CD4-positive, alpha-beta T cell treated with Interleukin-21 for 1 hour (primary cell): ENCODE data around the gene METTL21C.
A peak's percentile ranks its signal among the peaks of the same experiment; 100 is the strongest.

Experiments
- DNase-seq: peaks from one replicate; pipeline ENCODE4 v3.0.0-alpha.2; 2020

The METTL21C gene

DNA sequence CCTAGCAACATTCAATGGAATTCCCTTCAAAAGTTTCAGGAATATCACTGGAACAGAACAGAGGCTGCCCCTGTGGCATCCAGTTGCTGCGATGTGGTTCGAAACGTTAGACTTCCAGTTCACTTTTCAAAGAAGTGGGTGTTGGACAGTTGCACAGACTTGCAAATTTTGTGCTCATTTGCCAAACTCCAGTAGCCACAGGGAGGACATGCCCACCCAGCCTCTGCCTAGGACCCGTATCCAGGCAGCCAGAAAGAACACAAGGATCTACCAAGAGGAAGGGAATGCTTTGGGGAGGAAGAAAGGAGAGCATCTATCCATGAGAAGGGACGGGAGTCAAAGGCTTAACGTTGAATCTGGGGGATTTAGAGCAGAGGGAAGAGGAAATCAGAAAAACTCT is at the start of gene METTL21C:
TSS of gene METTL21C (minus strand) at position 108 of the 400 bp plus-strand sequence. CDS start 546 bp downstream, outside the sequence.
- DNase-seq = no peak

DNA sequence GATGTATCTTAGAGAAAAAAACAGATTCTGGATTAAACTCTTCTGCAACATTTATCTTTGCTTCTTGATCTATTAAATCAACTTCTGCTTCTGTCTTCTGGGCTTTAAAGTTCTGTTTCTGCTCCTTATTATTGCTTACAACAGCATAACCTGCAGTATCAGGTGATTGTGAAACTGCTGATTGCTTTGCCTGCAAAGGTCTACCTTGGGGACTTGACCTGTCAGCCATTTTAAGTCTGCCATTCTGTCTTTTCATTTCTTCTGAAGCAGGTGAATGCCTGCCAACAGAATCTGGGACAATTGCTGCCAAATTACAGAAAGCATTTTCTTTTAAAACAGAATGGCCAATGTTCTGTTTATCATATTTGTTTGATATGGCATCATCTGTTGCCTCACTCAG is 47.7 kb upstream of the METTL21C start:
- no peak for DNase-seq

DNA sequence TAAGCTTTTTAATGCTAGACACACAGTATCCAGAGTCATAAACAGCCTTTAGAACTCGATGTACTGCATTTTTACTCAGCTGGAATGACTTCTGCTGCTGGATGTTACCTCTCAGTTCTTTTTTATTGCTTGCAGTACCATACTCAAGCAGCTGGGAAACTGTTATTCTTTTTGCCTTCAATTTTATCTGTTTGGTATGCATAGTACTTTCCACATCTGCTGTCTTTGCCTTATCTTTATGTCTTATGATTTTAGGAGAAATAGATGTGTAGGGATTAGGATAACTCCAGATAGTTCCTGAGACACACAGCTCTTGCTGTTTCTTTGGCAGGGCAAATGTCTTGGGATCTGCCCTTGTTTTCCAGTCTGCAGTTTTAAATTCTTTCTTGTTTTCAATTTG is 47.3 kb upstream of the METTL21C start:
- DNase-seq = no peak

DNA sequence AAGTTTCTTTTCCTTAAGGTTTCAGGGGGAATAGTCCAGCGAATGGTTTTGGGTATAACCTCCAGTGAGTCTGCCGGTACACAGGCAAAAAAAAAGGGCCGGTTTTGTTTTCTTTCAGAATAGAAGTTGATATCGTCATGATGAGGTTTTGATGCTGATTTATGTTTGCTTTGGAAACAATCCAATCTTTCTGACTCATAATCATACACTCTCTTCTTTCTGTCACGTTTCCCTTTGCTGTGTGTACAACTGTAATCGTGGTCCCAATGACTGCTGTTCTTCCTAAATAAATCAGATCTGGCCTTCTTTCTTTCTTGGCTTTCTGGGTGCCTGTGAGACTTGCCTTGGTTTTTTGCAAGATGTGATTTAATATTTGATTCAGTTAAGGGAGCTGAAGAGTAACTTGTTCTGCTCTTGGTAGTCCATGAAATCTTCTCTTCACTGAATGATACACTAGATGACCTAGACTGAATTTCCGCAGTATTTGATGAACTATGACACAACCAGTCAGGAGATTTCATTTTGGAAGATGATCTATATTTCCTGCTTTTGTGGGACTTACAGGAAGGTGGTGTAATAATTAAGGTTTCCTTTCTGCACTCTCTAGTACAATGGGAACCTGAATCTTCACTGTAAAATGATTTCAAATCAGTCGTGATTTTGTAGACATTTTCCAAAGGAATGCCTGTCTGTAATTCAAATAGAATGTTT is 34.9 kb upstream of the METTL21C start:
- DNase-seq = no peak

DNA sequence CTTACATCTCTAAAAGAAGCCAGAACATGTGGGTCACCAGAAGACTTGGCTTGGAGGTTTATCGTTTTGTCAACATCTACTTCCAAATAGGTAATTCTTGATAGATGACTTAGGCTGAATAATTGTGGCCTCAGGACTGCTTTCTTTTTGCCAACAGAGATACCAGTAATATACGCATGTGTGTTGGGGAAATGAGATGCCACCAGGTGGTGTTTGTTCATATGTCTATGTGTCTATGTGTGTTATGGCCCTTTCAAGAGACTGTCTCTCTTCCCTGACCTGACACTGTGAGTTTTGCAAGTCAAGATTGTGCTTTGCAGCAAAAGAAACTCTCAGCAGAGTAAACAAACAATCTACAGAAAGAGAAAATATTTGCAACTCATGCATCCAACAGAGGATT is 31.6 kb upstream of the METTL21C start:
- DNase-seq = peak; percentile 18

DNA sequence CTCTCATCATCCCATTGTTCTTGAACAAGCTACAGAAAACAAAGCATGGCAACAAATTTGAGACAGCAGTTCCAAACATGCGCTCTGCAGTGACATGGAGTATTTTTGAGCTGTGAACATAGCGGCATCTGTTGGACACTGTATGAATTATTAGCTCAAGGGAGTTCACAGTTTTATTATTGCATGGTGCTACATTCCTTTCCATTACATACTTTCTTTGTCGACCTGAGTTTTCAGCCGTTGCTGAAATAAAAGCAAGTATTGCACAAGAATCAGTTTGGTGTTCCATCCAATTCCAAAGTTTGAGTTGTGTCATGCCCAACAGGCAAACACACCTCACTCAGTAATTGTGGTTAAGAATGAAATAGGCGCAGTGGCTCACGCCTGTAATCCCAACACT is 30.1 kb upstream of the METTL21C start:
- peak; percentile 25 for DNase-seq

DNA sequence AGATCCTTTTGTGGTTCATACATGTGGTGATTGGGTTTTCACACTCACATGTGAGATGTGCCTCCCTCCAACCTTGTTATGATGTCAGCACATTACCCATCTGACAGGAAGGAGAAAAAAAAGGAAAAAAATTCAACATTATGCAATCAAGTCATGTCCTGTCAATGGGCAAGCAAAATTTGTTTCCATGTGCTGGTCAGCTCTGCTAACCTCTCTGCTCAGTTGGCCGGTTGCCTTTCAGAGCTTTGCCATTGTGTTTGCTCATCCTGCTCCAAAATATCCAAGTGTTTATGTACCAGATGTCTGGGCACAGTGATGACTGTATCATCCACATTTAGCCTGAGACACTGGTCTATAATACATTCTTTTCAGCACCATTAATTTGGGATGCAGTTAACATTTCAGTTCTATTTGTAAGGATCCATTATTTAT is 27.0 kb upstream of the METTL21C start:
- peak; percentile 32 for DNase-seq

DNA sequence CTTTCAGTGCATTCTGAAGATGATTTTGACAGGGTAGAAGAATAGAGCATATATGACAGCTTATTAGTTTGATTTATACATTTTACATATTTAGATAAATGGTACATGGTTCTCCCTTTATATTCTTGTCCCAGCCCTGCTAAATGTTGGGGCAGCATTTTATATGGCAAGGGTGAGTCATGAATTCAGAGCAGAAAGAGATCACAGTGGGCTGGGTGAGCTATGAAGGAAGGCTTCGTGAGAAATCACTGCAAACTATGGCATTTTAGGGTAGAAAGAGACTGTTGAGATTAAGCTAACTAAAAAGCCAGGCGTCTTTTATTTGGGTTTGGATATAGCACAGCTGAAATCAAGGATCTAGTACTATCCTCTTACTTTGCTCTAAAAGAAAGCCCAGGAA is 23.9 kb upstream of the METTL21C start:
- no peak for DNase-seq

DNA sequence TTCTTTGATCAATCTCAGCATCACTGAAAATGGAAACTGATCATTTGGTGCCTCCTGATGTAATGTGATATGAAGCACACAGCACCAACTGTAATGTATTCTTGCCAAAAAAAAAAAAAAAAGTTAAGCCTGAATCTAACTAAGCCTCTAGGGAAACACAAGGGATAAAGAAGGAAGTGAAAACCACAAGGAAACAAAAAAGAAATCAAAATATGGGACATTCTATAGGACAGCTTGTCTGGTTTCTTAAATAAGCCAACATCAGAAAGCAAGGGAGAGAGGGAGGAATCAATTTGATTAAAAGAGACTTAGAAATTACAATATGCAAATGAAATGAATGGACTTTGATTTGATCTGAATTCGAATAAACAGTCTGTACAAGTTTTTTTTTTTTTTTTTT is 20.6 kb upstream of the METTL21C start:
- DNase-seq = no peak

DNA sequence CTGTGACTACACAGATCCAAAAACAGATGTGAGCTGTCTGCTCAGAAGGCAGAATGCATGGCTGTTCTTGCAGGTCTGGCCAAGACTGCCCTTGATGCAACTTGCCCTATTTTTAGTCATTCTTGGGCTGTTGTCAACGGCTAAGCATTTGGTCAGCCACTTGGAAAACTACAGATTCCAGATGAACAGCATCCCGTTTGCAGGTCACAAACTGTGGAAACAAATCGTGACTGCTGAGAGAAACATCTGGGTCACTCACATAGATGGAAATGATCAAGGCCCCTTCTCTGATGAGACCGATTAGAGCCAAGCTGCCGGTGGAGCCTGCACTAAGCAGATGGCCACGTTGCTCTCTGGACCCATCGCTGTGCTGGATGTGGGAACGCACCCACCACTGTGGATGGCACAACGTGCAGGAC is 15.4 kb upstream of the METTL21C start:
- DNase-seq = no peak

DNA sequence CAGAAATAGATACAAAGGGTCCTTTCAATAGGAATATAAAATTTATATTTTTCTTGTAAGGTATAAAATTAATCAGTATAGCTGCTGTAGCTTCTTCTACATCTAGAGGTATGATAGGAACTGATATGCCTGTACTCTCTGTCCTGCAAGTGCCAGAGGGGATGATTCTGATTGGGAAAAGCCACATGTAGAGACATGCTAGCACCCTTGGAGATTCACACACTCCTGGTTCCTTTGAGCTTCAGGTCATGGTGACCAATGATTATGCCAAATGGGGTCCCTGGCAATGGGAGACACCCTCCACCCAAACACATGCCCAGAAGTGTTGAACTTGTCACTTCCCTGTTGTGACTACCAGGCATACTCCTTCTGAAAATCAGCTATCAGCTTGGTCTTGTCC is 14.7 kb upstream of the METTL21C start:
- no peak for DNase-seq

DNA sequence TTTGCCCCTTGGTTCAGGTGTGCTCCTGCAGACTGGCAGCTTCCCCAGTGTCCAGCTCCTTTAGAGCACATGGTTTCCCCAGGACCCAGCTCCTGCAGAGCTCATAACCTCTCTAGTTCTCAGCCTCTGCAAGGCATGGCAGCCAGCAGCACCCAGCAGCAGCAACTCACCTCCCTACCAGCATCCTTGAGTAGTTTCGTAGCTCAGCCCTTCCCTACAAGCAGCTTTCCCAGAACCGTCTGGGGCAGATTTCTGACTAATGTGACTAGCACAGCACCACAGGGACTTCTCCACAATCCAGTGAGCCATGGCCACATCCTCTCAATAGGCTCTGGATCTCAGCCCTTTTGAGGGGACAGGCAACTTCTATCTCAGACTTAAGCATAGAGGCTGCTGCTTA is 14.1 kb upstream of the METTL21C start:
- DNase-seq = no peak

DNA sequence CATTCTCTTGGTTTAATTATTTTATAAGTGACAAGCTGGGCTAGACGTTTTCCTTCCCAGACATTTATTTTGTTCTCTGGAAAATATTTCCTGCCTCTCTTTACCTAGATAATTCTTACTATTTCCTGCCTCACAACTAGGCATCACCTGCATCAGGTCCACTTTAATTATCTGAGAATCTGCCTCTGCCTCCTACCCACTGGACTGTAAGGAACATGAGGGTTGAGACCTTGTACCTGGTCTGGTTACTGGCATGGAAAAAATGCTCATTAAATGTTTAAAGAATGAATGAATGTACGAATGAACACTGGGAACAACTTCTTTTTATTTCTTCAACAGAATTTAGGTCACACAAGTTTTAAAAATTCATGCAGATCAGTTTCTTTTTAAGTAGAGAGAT is 13.4 kb upstream of the METTL21C start:
- DNase-seq = no peak

DNA sequence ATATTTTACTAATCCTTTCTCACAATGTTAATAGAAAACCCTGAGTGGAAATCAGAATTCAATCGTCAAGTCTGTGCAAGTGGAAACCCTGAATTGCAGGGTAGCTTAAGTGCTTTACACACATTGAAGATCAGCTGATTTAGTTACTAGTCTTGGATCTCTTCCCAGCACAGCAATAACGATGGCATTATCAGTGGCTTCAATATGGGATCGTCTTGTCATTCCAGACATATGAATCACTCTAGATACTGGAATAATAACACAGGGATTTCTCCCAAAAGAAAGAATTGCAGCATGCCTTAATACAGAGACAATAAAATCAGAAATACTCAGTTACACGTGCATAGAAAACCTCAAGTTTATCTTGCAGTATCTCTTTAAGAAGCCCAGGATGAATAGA is 12.6 kb upstream of the METTL21C start:
- no peak for DNase-seq

DNA sequence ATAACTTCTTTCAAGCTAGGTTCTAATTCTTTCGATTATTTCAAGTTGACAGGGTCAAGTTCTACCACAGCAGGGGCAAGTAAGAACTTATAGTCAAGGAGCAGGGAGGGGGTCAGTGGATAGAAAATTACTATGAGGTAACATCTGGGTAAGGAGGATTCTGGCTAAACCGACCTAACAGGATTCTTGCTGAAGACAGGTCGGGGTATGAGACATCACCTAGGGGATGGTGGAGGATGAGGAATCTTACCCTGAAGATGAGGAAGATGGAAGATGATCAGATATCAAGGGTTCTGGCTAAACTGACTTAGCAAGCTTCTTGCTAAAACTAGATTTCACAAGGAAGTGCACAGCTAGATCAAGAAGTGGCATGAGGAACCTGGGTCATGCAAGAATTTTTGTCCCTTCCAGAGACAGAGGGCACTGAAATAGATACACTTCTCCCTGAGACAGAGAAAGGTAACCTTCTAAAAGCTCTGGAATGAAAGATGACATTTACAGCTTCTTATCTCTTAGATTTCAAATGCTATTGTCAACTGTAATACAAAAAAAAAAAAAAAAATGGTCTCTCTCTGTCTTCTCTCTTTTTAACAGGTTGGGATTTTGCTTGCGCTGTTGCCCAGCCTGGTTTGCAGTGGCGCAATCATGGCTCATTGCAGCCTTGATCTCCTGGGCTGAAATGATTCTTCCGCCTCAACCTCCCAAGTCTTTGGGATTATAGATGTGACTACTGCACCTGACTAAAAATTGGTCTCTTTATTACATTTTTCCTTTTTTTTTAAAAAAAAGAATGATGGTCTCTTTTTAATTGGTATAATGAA is 9.6 kb upstream of the METTL21C start:
- no peak for DNase-seq

DNA sequence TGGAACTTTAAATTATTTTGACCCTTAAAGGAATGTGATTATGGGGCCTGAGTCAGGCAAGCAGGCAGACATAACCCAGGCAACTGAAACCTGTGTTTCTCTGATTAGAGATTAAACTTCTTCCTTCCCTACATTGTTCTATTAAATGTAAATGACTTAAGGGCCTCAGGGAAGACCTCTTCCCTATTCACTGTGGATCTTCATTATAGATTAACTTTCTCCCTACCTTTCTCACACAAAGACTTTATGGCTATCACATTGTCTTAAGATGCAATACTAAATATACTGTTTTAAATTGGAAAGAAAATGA is 8.8 kb upstream of the METTL21C start:
- DNase-seq = no peak

DNA sequence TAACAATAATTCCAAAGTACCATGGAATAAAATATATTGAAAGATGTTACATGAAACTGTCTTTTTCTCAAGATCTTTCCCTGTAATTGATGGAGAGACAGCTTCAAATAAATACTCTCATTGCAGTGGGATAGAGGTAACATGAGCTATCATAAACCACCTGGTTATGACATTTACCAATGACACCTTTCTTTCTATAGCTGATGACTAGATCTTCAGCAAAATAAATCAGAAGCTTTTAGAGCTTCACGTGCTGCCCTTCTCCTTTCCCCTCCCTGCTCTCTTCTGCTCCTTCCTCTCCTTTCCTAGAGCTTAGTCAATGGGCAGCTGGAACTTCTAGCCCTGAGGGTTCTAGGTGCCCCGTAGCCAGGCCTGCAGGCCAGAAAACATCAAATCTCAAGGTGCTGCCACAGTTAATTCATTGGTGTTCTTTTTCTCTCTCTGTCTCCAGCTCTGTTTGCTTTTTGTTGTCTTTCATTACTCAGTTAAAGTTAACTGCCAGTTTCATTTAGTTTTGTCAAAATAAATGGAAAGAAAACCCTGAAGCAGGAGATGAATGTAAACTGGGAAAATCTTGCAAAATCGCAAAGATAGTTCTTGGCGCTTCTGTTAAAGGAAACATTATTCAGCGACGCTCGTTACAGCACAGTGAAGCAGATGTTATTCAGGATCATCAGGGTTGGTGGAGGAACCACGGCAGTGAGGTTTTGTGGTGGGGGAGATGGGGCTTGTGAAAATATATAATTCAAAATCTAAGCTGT is 8.3 kb upstream of the METTL21C start:
- no peak for DNase-seq

DNA sequence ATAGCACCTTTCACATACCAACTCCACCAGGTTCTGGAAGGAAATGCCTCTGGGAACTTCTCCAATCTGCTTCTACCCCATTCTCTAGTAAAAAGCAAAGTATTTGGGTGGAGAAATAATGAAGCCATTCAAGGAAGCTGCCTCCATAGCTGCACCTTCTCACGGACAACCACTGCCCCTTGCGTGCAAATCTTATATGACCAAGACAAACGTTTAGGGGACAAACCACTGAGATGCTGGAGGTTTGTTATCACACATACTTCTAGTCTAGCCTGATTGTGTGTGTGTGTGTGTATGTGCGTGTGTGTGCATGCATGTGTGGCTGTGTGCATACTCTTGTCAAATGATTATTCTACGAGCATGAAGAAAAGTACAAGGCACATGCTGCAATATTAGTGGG is 6.5 kb upstream of the METTL21C start:
- no peak for DNase-seq

DNA sequence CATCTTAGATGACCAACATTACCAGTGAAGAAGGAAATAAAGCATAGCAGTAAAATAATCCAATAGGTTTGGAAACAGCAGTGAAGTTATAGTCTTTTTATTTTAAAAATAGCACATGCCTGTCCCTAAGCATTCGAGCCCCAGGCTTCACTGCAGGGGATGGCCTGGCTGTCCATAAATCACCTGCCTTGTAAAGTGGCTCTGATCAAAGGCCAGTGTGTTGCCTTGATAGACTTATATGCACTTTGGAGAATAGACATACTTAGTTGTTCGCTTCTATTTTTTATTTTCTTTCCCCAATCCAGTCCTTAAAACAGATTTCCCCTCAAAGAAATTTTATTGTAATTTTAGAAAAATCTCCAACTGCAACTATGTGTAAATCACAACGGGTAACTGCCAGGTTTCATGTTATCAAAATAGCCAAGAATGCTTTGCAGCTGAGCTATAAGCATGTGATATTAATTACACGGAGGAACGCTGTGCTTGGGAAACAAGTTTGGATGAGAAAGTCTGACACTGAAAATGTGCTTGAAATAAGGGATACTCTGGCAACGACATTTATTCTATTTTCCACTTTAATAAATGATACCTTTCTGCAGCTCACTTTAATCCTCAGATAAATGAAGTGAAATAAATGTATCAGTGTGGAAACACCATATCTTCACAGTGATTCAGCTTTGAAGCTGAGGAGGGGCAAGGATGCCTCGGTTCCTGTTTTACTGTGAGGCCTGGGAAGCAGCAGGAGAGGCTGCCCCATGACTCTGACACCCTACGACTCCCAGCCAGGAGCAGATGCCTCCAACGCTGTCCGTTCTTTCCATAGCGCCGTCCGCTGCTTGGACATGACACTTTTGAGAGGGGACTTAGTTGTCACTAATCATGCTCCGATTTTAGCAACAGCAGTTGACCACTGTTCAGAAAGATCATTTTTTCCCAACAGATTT is 5.5 kb upstream of the METTL21C start:
- no peak for DNase-seq

DNA sequence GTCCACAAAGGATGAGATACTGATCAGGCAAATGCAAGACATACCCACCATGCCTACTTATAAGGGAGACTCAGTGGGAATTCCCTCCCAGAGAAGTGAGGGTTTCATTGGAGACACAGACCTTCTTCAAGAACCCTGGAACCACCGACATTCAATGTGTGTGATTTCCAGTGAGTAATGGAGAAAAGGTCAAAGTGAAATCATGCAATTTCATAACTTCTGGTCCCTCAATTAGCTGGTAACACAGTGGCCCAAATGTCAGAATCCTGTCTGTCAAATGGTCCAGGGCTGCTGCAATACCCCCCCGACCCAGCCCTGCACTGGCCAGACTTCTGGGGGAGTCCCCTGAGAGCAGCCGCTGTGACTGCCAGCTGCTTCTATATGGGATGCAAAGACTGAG is 4.7 kb upstream of the METTL21C start:
- no peak for DNase-seq

DNA sequence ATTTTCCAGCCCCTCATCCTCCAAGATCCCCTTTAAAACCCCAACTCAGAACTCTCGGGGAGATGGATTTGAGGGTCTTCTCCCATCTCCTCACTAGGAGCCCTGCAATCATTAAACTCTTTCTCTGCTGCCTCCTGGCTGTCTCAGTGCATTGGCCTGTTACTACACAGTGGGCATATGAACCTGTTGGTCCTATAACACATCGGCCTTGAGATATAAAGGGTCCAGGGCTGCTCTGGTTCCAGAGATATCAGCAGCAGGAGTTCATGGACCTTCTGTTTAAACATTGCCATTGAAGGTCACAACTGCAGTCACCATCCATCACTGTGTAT is 3.8 kb upstream of the METTL21C start:
- no peak for DNase-seq

DNA sequence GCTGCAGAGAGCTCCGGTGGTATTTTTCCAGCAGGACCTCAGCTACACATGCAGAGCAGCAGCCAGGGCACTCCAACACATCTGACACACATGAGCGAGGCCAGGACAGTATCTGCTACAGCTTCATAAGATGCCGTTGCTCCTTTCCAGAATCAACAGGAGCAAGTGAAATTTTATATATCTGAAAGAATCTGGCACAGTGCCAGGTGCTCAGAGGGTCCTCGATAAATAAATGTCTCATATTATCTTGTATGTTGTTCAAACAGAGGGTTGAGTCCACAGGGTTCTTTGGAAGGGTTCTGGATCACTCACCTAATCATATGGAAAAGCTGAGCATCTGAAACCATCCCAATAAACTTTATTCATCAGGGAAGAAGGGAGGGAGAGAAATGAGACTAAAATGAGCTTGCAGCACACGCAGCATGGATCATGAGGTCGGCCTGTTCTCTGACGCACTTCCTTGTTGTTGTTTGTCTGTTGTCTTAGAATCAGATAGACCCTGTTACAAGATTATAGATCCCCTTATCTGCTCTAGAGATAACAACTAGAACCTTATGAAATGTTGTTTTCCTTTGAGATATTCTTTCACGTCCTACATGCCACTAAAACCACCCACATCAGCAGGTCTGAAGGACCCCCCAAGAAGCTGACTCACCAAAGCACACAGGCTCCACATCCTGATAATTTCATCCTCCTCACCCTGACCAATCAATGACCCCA is 3.2 kb upstream of the METTL21C start:
- no peak for DNase-seq
